Measurements from ENCODE around the gene FBXO21.
"Not testable (repeated sequence)": the region's sequence is repeated elsewhere in the genome, so short reads cannot be mapped to it uniquely, and the experiment has no call there.

FBXO21 gene

GRCh38 chr12:117101953-117102799 lies 88.1 kb downstream of the FBXO21 start:
- DNase-seq: no peak

DNA sequence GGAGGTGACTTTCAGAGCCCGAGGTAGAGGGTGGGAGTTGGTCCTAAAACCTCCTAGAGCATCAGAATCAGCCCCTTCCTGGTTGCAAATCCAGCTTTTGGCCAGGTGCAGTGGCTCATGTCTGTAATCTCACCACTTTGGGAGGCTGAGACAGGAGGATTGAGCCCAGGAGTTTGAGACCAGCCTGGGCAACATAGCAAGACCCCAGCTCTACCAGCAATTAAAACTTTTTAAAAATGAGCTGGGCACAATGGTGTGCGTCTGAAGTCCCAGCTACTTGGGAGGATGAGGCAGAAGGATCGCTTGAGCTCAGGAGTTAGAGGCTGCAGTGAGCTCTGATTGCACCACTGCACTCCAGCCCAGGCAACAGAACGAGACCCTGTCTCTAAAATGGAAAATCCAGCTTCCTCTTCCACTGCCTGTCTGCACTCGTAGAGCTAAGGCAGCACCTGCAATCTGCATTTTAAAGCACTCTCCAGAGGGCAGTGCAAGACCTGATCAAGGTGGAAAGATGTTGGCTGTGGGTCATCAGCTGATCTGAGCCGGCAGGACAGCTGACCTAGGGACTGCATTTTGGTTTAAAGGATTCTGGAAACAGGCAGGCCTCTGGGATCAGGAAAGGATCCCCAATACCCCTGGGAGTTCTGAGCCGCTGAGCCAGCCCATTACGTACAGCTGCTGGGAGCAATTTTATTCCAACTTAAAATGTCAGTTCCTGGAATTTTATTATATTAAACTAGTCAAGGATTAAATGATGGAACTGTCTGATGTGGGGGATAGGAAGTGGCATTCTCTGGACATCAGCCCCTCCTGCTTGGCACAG lies 89.2 kb downstream of the FBXO21 start:
- no peak for DNase-seq

DNA sequence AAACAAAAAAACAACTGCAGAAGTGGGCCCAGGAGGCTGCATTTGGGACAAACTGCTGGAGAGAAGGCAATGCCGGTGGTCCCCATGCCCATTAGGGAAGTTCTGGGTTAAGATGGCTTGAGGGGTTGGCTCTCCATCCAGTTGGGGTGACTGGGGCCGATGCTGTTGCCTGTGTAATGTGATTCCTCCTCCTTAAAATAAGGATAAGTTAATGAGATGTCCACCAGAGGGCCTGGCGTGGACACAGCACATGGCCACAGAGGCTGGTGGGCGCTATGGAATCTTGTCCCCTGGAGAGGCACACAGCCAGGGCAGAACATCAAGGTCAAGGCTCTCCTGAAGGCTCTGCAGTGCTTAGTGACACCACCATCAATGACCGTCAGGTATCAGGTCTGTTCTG lies 90.0 kb downstream of the FBXO21 start:
- peak; percentile 44 for DNase-seq

DNA sequence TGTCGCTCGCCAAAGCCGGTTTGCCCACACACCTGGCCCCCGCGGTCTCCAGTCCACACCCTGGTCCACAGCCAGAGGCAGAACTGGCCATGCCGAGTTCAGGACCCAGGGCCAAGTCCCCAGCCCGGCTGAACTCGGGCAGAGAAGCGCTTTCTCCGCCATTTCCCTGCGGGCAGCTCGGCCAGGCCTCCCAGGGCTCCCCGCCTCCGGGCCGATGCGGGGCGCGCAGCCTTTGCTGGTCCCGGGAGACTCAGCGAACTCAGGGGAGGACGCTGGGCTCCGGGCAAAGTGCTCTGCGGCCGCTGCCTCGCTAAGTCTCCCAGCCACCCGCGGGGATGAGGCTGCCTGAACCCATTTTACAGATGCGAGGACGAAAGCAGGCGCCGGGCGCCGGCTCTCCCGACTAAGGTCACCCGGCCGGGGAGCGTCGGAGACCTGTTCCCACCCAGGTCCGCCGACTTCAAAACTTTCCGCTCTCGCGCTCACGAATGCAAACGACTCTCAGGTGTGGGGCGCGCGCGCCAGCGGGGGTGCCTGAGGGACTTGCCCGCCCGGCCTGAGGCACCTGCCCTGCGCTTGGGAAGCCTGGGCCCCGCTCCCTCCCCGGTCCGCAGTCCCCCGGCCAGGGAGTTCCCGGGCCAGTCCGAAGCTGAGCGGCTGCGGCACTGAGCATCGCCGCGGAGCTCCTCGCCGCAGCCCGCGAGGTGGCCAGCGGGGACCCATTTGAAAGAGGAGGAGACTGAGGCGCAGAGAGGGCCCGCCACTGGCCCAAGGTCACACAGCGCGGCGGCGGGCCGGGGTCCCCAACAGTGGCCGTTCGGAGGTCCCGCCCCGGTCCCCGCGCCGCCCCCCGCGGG lies 91.7 kb downstream of the FBXO21 start:
- peak; percentile 28 for DNase-seq

- DNase-seq: peak; percentile 15
Observed at GRCh38 chr12:117098024-117098360, 92.3 kb downstream of the FBXO21 start.

DNA sequence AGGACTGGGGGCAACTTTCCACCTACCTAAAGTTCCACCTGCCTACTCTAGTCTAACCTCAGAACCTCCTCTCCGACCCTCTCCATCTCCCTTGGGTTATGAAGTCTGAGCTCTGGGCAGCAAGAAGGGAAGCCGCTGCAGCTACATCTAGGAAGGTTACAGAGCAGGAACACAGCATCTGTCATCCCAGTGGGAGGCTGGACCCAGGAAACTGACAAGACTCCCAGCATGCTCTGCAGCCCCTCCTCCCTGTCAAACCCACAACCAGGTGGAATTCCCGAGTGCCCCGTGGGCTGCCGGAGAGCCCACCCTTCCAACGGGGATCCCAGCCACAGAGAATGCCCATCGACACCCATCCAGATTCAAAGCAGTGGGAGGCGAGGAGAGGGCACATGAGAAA lies 93.1 kb downstream of the FBXO21 start:
- no peak for DNase-seq

DNA sequence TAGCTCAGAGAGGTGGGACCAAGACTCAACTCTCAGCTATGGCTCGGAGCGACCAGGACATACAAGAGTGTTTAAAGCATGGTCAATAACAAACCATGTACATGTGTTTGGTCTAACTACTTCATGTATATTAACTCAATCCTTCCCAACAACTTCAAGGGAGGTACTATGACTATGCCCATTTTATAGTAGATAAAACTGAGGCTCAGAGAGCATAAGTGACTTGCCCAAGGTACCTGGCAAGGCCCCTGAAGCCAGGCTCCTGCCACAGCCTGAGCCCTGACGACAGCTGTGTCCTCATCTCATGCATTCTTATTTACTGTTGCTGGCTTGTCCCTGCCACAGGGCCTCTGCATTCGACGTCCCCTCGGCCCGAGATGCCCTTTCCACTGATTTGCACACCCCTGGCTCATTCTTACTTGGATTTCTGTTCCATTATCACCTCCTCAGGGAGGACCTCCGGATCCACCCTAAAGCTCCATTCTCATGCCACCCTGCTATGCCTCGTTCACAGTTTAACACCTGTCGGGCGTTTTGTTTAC lies 93.7 kb downstream of the FBXO21 start:
- DNase-seq: no peak

DNA sequence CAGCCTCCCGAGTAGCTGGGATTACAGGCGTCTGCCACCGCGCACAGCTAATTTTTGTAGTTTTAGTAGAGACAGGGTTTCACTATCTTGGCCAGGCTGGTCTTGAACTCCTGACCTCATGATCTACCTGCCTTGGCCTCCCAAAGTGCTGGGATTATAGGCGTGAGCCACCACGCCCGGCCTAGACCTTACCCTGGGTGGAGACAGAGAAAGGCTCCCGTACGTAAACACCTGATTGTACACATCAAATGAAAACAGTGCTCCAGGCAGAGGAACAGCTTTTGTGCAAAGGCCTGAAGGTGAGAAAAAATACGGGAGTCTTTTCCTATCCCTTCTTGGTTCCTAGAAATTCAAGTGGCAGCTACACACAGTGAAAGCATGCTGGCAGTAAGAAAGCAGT lies 95.1 kb downstream of the FBXO21 start:
- DNase-seq: not testable (repeated sequence)

DNA sequence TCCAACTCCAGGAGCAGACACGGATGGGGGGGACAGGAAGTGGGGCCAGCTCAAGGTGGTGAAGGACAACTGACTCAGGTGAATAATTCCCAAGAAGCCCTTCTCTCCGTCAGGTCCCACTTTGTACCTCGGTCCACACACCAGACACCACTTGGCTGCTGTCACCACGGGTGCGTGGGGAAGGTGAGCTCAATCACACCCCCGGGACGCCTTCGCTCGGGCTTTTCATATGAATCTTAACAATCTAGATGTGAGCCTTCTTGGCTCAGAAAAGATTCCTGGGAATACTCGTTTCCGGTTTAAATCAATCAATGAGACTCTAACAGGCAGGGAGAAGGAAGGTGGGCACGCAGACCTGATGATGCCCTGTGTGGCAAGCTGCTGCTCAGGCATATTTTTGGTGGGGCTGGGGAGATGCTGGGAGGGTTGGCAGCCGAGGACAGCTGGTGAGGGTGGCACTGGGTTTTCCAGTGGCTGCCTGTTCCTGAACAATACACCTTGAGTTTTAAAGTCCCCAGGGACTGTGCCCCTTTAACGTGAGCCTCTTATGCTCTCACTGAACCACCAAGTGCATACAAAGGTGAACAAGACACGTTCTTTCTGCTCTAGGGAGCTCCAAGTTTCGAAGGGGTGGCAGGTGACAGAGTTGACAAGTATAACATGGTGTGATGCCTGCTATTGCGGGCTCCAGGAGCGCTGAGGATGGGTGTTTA lies 96.2 kb downstream of the FBXO21 start:
- no peak for DNase-seq

GRCh38 chr12:117093431-117093830 lies 96.8 kb downstream of the FBXO21 start:
- no peak for DNase-seq

DNA sequence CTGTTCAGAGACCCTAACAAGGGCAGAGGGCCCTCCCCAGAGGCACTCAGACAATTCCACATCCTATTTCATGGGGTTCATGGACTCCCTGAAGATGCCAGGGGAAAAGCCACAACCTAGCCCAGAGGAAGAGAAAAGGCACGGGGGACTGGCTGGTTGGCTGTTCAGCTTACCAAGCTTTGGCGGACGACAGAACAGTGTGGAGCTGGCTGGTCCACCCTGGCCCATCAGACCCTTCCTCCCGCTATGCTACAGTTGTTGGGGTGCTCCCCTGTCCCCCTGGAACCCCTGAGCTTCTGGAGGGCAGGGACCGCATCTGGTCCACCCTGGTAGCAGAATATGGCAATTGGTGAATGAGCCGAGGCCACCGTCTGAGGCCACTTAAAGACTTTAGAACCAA lies 97.4 kb downstream of the FBXO21 start:
- no peak for DNase-seq

DNA sequence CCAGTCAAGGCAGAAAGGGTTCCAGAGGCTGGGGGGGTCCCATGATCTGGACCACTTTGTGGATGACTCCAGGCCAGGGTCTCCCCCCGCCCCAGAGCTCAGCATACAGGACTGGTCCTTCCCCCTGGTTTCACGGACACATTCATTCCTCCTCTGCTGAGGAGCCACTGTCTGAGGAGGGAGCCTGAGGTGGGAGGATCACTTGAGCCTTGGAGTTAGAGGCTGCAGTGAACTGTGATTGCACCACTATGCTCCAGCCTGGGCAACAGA lies 97.8 kb downstream of the FBXO21 start:
- no peak for DNase-seq

Measured in hematopoietic multipotent progenitor cell treated with erythropoietin and hydrocortisone succinate and interleukin-3 and kit ligand, for 8 days (in vitro differentiated cells).